ENCODE results near the gene CEP164.

CEP164 gene

GRCh38 chr11:117437791-117438130 is 110.1 kb downstream of the CEP164 start:
- Histone ChIP-seq H3K4me2 (no peak overlapping the region), H2AFZ (ENCODE audit: low read depth) (no peak overlapping the region), H4K20me1 (ENCODE audit: insufficient read depth) (no peaks in the 10 kb centered on the region), H3K36me3 (ENCODE audit: insufficient read depth) (no peaks in the 10 kb centered on the region), H3K27me3 (ENCODE audit: insufficient read depth, low read depth) (no peaks in the 10 kb centered on the region), H3K4me3 (IDR thresholded peaks at IDR 0.05; ENCODE audit: insufficient read depth, low read depth, low read length) (no peak overlapping the region), H3K27ac (no peak overlapping the region), H3K9ac (no peak overlapping the region), H3K4me1 (ENCODE audit: low read depth, poor library complexity, severe bottlenecking) (no peaks in the 10 kb centered on the region), H3K79me2 (ENCODE audit: insufficient read depth, low read depth) (no peaks in the 10 kb centered on the region)
- no peak for TF ChIP-seq CTCF (conservative IDR thresholded peaks at IDR 0.05; ENCODE audit: low read depth, low read length)

GRCh38 chr11:117438371-117439000 is 110.8 kb downstream of the CEP164 start:
- Histone ChIP-seq H3K36me3 (ENCODE audit: insufficient read depth) (no peaks in the 10 kb centered on the region), H3K4me2 (no peak overlapping the region), H3K27ac (no peak overlapping the region), H3K4me1 (ENCODE audit: low read depth, poor library complexity, severe bottlenecking) (no peaks in the 10 kb centered on the region), H3K4me3 (IDR thresholded peaks at IDR 0.05; ENCODE audit: insufficient read depth, low read depth, low read length) (no peak overlapping the region), H2AFZ (ENCODE audit: low read depth) (no peak overlapping the region), H3K9ac (no peak overlapping the region), H3K79me2 (ENCODE audit: insufficient read depth, low read depth) (no peaks in the 10 kb centered on the region), H4K20me1 (ENCODE audit: insufficient read depth) (no peaks in the 10 kb centered on the region), H3K27me3 (ENCODE audit: insufficient read depth, low read depth) (no peaks in the 10 kb centered on the region)
- no peak for TF ChIP-seq CTCF (conservative IDR thresholded peaks at IDR 0.05; ENCODE audit: low read depth, low read length)

DNA sequence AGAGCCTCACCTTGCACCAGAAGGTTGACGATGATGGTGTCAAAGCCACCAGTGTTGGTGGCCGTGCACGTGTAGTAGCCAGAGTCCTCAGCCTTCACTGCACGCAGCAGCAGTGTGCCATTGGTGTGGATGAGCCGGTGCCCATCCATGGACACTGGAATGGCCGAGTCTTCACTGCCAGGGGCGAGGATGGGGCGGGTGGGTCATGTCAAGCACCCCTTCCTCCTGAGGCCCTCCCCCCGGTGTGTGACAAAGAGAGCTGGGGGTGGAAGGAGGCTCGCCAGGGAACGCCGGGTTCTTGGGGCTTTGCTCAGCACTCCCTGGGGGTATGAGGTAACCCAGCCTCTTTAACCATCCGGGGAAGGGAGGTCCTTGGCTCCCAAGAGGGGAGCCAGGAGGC is 111.6 kb downstream of the CEP164 start:
- H3K27me3 ChIP-seq (ENCODE audit: insufficient read depth, low read depth), result no peaks in the 10 kb centered on the region
- no peak overlapping the region for H3K27ac ChIP-seq
- no peak overlapping the region for H2AFZ ChIP-seq (ENCODE audit: low read depth)
- H3K4me1 ChIP-seq (ENCODE audit: low read depth, poor library complexity, severe bottlenecking), result no peaks in the 10 kb centered on the region
- no peaks in the 10 kb centered on the region for H3K36me3 ChIP-seq (ENCODE audit: insufficient read depth)
- TF ChIP-seq CTCF (conservative IDR thresholded peaks at IDR 0.05; ENCODE audit: low read depth, low read length), result no peak
- H3K9ac ChIP-seq, result no peak overlapping the region
- no peak overlapping the region for H3K4me2 ChIP-seq
- no peak overlapping the region for H3K4me3 ChIP-seq (IDR thresholded peaks at IDR 0.05; ENCODE audit: insufficient read depth, low read depth, low read length)
- no peaks in the 10 kb centered on the region for H4K20me1 ChIP-seq (ENCODE audit: insufficient read depth)
- no peaks in the 10 kb centered on the region for H3K79me2 ChIP-seq (ENCODE audit: insufficient read depth, low read depth)

DNA sequence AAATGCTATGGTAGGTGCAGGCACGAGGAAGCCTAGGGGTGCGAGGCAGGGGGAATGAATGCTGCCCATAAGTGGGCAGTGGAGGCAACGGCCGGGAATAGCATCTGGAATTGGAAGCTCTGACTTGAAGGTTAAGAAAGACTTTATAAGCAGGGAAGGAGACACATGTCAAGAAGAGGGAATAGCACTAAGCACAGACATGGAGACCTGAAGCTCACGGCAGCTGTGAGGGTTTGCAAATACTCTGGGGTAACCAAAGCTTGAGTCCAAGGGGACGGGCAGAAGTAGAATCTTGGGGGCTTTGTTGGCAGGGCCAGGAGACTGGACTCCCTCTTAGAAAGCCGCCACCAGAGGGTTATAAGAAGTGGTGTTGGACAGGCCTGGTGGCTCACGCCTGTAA is 112.6 kb downstream of the CEP164 start:
- no peaks in the 10 kb centered on the region for H4K20me1 ChIP-seq (ENCODE audit: insufficient read depth)
- no peaks in the 10 kb centered on the region for H3K79me2 ChIP-seq (ENCODE audit: insufficient read depth, low read depth)
- no peak for TF ChIP-seq CTCF (conservative IDR thresholded peaks at IDR 0.05; ENCODE audit: low read depth, low read length)
- no peak overlapping the region for H3K9ac ChIP-seq
- H3K4me3 ChIP-seq (IDR thresholded peaks at IDR 0.05; ENCODE audit: insufficient read depth, low read depth, low read length), result no peak overlapping the region
- H3K4me1 ChIP-seq (ENCODE audit: low read depth, poor library complexity, severe bottlenecking), result no peaks in the 10 kb centered on the region
- no peaks in the 10 kb centered on the region for H3K36me3 ChIP-seq (ENCODE audit: insufficient read depth)
- no peak overlapping the region for H3K27ac ChIP-seq
- H3K27me3 ChIP-seq (ENCODE audit: insufficient read depth, low read depth), result no peaks in the 10 kb centered on the region
- H2AFZ ChIP-seq (ENCODE audit: low read depth), result no peak overlapping the region
- no peak overlapping the region for H3K4me2 ChIP-seq

All from KMS-11 (cell line).